Amniotic epithelial cell (primary cell): ENCODE data around the gene CECR2.

ENCODE experiments used
- DNase-seq: peaks from one replicate; pipeline ENCODE4 v3.0.0-alpha.2; 2010; ENCODE audit warnings: low read depth

Gene CECR2

GRCh38 chr22:17575681-17576080, 206.4 kb downstream of the CECR2 start:
- DNase-seq: no peak

- peak; percentile 80 for DNase-seq
Measured at GRCh38 chr22:17576470-17576869, 207.2 kb downstream of the CECR2 start.

GRCh38 chr22:17578136-17578754, 209.0 kb downstream of the CECR2 start:
- peak; percentile 53 for DNase-seq

DNA sequence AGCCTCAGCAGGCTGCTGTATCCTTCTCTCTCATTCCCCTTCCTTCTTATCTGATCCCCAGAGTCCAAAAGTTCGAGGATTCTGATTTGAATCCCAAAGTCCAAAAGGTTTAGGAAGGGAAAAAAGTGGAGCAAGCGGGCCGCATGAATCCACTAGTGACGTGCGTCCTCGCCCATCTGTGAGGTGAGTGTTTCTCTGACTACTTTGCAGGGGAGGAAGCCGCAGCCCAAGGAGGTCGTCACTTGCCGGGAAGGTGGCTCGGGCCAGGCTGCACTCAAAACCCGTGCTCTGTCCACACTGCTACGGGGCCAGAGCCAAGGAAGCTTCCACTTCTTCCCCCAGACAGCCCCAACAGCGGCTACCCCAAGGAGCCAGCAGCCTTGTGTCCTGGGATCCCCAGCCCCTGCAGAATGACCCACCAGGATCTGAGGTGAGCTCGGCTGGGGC, 210.3 kb downstream of the CECR2 start:
- no peak for DNase-seq

- no peak for DNase-seq
Measured at GRCh38 chr22:17580441-17581031, 211.3 kb downstream of the CECR2 start.

GRCh38 chr22:17581056-17581455, 211.8 kb downstream of the CECR2 start:
- no peak for DNase-seq

GRCh38 chr22:17581631-17582030, 212.4 kb downstream of the CECR2 start:
- no peak for DNase-seq

DNA sequence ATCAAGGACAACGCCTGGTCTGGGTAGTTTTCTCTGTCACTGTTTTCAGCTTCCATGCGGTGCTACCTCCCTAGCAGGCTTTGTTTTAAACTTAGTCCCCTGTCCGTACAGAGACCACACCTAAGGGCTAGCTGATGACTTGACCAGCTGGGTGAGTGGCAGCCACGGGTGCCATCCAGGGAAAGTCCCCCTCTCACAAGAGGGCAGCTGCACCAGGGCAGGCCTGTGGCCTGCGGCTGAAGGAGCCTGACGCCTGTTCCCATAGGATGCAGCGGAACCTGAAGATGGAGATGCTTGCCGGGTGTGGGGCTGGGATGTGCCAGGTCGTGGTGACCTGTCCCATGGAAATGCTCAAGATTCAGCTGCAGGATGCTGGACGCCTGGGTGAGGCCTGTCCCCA, 213.9 kb downstream of the CECR2 start:
- no peak for DNase-seq

GRCh38 chr22:17586831-17587440, 217.7 kb downstream of the CECR2 start:
- no peak for DNase-seq

DNA sequence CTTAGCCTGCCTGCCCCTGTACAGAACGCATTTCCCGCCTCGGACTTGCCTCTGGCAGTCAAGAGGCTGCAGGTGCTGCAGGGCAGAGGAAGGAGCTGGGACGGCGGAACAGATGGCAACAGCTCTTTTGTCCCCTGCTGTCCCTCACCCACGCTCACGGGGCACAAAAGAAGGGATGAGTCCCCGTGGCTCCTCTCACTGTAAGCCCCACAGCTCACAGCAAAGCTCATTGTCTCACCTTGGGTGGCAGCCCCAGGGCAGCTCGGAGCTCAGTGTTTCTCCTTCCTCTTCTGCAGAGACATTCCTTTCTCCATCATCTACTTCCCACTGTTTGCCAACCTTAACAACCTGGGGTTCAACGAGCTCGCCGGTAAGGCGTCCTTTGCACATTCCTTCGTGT, 218.4 kb downstream of the CECR2 start:
- no peak for DNase-seq

DNA sequence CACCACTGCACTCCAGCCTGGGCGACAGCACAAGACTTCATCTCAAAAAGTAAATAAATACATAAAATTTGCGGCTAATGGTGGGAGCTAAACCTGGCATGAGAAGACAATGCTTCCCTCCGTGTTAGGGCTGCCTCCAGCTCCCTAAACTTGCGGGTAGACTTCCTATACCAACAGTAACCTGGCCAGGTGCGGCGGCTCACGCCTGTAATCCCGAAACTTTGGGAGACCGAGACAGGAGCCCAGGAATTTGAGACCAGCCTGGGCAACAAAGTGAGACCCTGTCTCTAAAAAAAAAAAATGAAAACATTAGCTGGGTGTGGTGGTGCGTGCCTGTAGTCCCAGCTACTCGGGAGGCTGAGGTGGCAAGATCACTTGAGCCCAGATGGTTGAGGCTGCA, 219.3 kb downstream of the CECR2 start:
- no peak for DNase-seq

GRCh38 chr22:17589810-17590375, 220.6 kb downstream of the CECR2 start:
- no peak for DNase-seq

GRCh38 chr22:17590586-17590985, 221.3 kb downstream of the CECR2 start:
- DNase-seq: no peak

- DNase-seq: no peak
Measured at GRCh38 chr22:17592201-17592600, 222.9 kb downstream of the CECR2 start.

DNA sequence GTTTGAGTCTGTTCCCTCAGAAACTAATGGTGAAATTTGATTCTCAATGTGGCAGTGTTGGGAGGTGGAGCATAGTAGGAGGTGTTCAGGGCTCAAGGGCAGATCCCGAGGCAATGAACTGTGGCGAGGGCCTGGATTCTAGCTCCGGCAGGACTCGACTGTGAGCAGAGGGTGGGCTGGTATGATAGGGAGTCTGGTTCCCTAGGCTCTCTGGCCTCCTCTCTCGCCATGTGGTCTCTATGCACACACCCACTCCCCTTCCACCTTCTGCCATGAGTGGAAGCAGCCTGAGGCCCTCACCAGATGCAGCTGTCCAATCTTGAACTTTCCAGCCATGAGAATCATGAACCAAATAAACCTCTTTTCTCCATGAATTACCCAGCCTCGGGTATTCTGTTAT, 227.0 kb downstream of the CECR2 start:
- DNase-seq: no peak

- peak; percentile 40 for DNase-seq
Measured at GRCh38 chr22:17597217-17597616, 228.0 kb downstream of the CECR2 start.

DNA sequence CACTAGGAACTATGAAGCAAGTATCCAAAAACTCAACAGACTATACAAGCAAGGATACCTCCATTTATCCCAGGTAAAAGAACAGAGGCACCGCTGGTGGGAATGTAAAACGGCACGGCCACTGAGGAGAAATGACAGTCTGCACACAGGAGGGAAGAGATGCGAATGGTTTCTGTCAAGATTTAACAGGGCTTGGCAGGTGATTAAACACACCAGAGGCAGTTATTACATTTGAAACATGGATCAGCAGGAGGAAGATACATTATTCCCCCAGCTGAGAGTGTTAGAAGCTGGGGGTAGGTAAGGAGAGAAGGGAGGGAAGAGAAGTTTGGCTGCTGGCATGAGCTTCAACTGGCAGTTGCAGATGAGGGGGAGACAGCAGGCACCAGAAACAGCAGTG, 229.1 kb downstream of the CECR2 start:
- no peak for DNase-seq

DNA sequence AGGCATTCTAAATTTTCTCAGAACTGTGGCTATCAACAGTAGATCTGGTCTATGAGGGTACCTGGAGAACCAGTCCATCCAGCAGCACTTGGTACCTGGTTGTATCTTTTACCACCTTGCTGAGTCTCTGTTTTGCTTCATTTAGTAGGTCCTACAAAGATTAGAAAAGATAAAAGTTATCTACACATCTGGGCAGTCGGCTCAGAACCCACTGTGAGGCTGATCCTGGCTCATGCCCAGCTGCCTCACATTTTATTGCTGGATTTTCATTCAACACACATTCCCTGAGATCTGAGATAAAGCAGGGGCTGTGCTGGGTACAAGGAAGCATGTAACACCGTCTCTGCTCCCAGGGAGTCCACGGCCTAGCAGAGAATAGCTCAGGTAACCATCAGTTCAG, 231.8 kb downstream of the CECR2 start:
- DNase-seq: peak; percentile 44

DNA sequence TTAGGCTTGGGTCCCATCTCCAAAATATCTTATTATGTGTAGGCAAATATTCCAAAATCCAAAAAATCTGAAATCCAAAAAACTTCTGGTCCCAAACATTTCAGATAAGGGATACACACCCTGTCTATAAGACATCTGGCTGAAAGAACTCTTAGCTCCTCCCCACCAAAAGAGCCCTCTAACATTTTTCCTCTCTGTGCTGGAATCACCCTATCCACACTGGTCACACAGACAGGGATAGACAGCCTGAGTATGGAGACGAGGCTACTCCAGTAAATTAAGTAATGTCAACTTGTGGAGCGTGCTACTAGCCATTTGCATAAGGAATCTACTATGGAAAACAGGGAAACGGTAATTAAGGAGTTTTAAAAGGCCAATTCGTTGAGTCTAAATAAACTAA, 234.4 kb downstream of the CECR2 start:
- no peak for DNase-seq

DNA sequence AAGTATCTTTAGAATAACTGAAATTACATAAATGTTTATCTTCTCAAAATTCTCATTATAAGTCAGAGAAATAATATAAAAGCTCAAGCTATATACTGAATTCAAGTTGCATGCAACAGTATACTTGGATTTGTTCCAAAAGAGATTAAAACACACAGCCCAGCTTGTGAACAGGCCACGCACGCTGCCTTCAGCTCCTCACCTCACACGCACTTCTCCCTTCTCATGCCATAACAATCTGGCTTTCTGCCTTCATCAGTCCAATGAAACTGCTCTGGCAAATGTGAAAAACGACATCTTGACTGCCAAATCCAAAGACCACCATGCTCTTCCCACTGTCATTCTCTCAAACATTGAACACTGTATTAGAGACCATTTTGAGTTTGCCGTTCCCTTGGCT, 237.2 kb downstream of the CECR2 start:
- peak; percentile 61 for DNase-seq
